IMR-90 (cell line): ENCODE data around the gene ARHGEF10L. TPM values are rescaled to one million over a fixed set of nuclear protein-coding genes. Genes with fewer than 3 reads are reported as not detected.

Experiments
- ATAC-seq: fragments of 200-7000 bp; cut with Tn5 transposase; 2 replicates; pipeline ENCODE4 v1.9.1; 2020; ENCODE audit warnings: low read depth, mild to moderate bottlenecking, moderate library complexity
- BruUV-seq: library from RNA; stranded (reverse); fragments of 400-500 nt; replicated peaks from 2 replicates; lab custom pipeline; 2021; lab: Mats Ljungman, UMichigan
- CTCF ChIA-PET: fragments of 300-600 bp; formaldehyde crosslinking; extraction: SDS; loops from one replicate; lab custom pipeline; 2021; ENCODE audit warnings: antibody characterized with exemption; lab: Yijun Ruan, JAX
- POLR2A ChIA-PET: fragments of 300-600 bp; sonication (Branson Sonifier 250); formaldehyde crosslinking; loops from one replicate; lab custom pipeline; 2022; ENCODE audit warnings: antibody characterized with exemption; ENCODE audit not compliant: unreplicated experiment; lab: Charles Lee
- DNase-seq: peaks from one replicate; pipeline ENCODE4 v3.0.0; 2013
- H2AFZ ChIP-seq: replicated peaks from 2 replicates; pipeline ENCODE3; 2013; ENCODE audit warnings: low read length, mild to moderate bottlenecking; ENCODE audit not compliant: poor library complexity
- H2AK5ac ChIP-seq: 2 replicates; pipeline ENCODE4 v1.6.1; 2013; ENCODE audit warnings: low read depth, low read length, inconsistent platforms
- H2AK9ac ChIP-seq: replicated peaks from 2 replicates; pipeline ENCODE3; 2013; ENCODE audit warnings: mild to moderate bottlenecking, low read depth, low read length, moderate library complexity; ENCODE audit not compliant: poor library complexity
- H2BK120ac ChIP-seq: 2 replicates; pipeline ENCODE4 v1.6.1; 2013; ENCODE audit warnings: low read depth, low read length, inconsistent platforms
- H2BK15ac ChIP-seq: 3 replicates; pipeline ENCODE4 v1.6.1; 2013; ENCODE audit warnings: low read depth, low read length, inconsistent platforms
- H2BK20ac ChIP-seq: 2 replicates; pipeline ENCODE4 v1.6.1; 2013; ENCODE audit warnings: low read depth, mild to moderate bottlenecking, inconsistent platforms, low read length, moderate library complexity
- H2BK5ac ChIP-seq: 2 replicates; pipeline ENCODE4 v1.6.1; 2013; ENCODE audit warnings: mild to moderate bottlenecking, low read depth, low read length, inconsistent platforms; ENCODE audit not compliant: poor library complexity, severe bottlenecking
- H3K14ac ChIP-seq: replicated peaks from 2 replicates; pipeline ENCODE4 v1.6.1; 2013; ENCODE audit warnings: low read depth, low read length, inconsistent platforms
- H3K18ac ChIP-seq: 2 replicates; pipeline ENCODE4 v1.6.1; 2013; ENCODE audit warnings: low read depth, low read length, control low read depth
- H3K23ac ChIP-seq: 2 replicates; pipeline ENCODE4 v1.6.1; 2013; ENCODE audit warnings: low read depth, low read length, inconsistent platforms
- H3K27ac ChIP-seq: 2 replicates; pipeline ENCODE4 v1.5.1; 2013; ENCODE audit warnings: mild to moderate bottlenecking, control low read depth, low read length; ENCODE audit not compliant: insufficient read depth
- H3K27me3 ChIP-seq: 2 replicates; pipeline ENCODE4 v1.6.1; 2013; ENCODE audit warnings: low read length; ENCODE audit not compliant: control insufficient read depth, insufficient read depth
- H3K36me3 ChIP-seq: 2 replicates; pipeline ENCODE4 v1.6.1; 2013; ENCODE audit warnings: low read length, mixed read lengths; ENCODE audit not compliant: control insufficient read depth, insufficient read depth
- H3K4ac ChIP-seq: 2 replicates; pipeline ENCODE4 v1.6.1; 2013; ENCODE audit warnings: low read depth, low read length, inconsistent platforms
- H3K4me1 ChIP-seq: 2 replicates; pipeline ENCODE4 v1.6.1; 2013; ENCODE audit warnings: low read length, mixed read lengths; ENCODE audit not compliant: control insufficient read depth, insufficient read depth
- H3K4me2 ChIP-seq: 2 replicates; pipeline ENCODE4 v1.6.1; 2013; ENCODE audit warnings: low read depth, mild to moderate bottlenecking, control low read depth, low read length, moderate library complexity
- H3K4me3 ChIP-seq: 2 replicates; pipeline ENCODE4 v1.5.1; 2013; ENCODE audit warnings: low read depth, mild to moderate bottlenecking, control low read depth, low read length, moderate library complexity; ENCODE audit not compliant: insufficient read depth
- H3K56ac ChIP-seq: 2 replicates; pipeline ENCODE4 v1.6.1; 2013; ENCODE audit warnings: low read length, inconsistent platforms; ENCODE audit not compliant: insufficient read depth; ENCODE audit errors: extremely low read depth
- H3K79me1 ChIP-seq, 2 experiments: 2 replicates each; pipeline ENCODE4 v1.6.1; 2013; ENCODE audit warnings: low read length in 2 of 2, inconsistent platforms in 1 of 2, low read depth in 1 of 2
- H3K9ac ChIP-seq: 2 replicates; pipeline ENCODE4 v1.6.1; 2013; ENCODE audit warnings: low read depth, low read length, control low read depth
- H3K9me1 ChIP-seq: 2 replicates; pipeline ENCODE4 v1.6.1; 2013; ENCODE audit warnings: low read length, inconsistent platforms; ENCODE audit not compliant: insufficient read depth
- H3K9me3 ChIP-seq: 2 replicates; pipeline ENCODE4 v1.6.1; 2013; ENCODE audit warnings: low read length; ENCODE audit not compliant: control insufficient read depth, insufficient read depth
- H4K20me1 ChIP-seq: 2 replicates; pipeline ENCODE4 v1.6.1; 2013; ENCODE audit warnings: low read length, inconsistent platforms; ENCODE audit not compliant: insufficient read depth
- H4K5ac ChIP-seq: 2 replicates; pipeline ENCODE4 v1.6.1; 2013; ENCODE audit warnings: mild to moderate bottlenecking, low read depth, low read length, control low read depth
- H4K8ac ChIP-seq, 2 experiments: 2 replicates each; pipeline ENCODE4 v1.6.1; 2013; ENCODE audit warnings: low read depth in 2 of 2, low read length in 2 of 2, control low read depth in 1 of 2, inconsistent platforms in 1 of 2
- H4K91ac ChIP-seq: 2 replicates; pipeline ENCODE4 v1.6.1; 2013; ENCODE audit warnings: low read depth, low read length, inconsistent platforms; ENCODE audit not compliant: insufficient read depth
- MAFK ChIP-seq: IDR thresholded peaks from 2 replicates; pipeline ENCODE4 v1.6.1; 2012; ENCODE audit warnings: low read depth, low read length, improper control_type of control experiment
- RAD21 ChIP-seq: IDR thresholded peaks from 2 replicates; pipeline ENCODE4 v1.6.1; 2012; ENCODE audit warnings: low read length, improper control_type of control experiment
- RCOR1 ChIP-seq: IDR thresholded peaks from 2 replicates; pipeline ENCODE4 v1.6.1; 2012; ENCODE audit warnings: mild to moderate bottlenecking, low read length, improper control_type of control experiment; ENCODE audit not compliant: insufficient replicate concordance
- RFX5 ChIP-seq: IDR thresholded peaks from 2 replicates; pipeline ENCODE4 v1.8.0; 2012; ENCODE audit warnings: low read depth, mild to moderate bottlenecking, low read length, moderate library complexity
- WGBS, 2 experiments: methylation state at CpG; one replicate each; pipeline versions ENCODE4 v1.1.5 to v1.1.7; 2013; ENCODE audit warnings: missing lambda C conversion rate in 2 of 2; ENCODE audit not compliant: insufficient read length in 1 of 2; ENCODE audit errors: extremely low coverage in 2 of 2; 5-methylcytosine and 5-hydroxymethylcytosine counted together
- dilution Hi-C: fragments of 300-500 bp; cut with HindIII; formaldehyde crosslinking; loops from one replicate; pipeline ENCODE4 v1.14.3; 2018; ENCODE audit warnings: low sequenced_read_pairs; ENCODE audit not compliant: unreplicated experiment
- in situ Hi-C: fragments of 300-500 bp; cut with MboI; formaldehyde crosslinking; loops from 3 replicates; pipeline ENCODE4 v1.14.3; 2019; ENCODE audit warnings: low sequenced_read_pairs, inconsistent platforms, mixed read lengths
- intact Hi-C: fragments of 100-400 bp; cut with micrococcal nuclease; formaldehyde crosslinking; loops from 2 replicates; pipeline ENCODE4 v1.10.0; 2022
- polyA plus RNA-seq, 3 experiments: library from polyadenylated mRNA; depleted of rRNA; stranded (reverse); fragments of >200 nt; gene quantifications; 2 replicates each; pipeline ENCODE4 v1.2.3, GENCODE V29; 2012; ENCODE audit warnings: low replicate concordance in 1 of 3
- total RNA-seq: library from RNA; depleted of rRNA; stranded (reverse); fragments of >200 nt; gene quantifications from 2 replicates; pipeline ENCODE4 v1.2.3, GENCODE V29; 2012
- TF ChIP-seq, protein P1 (sequence below): fragments of 150-350 bp; IDR thresholded peaks from 2 replicates; pipeline ENCODE4 v1.6.1; 2017; ENCODE audit warnings: mild to moderate bottlenecking, antibody characterized with exemption, low read length, low read depth
- TF ChIP-seq, protein P2 (sequence below): fragments of 150-350 bp; IDR thresholded peaks from 2 replicates; pipeline ENCODE4 v1.6.1; 2016; ENCODE audit warnings: low read depth, mild to moderate bottlenecking, low read length, moderate library complexity, borderline replicate concordance

Gene ARHGEF10L
- total and polyA plus RNA-seq, 2 of the 4 experiments (the other 2 are of a cell fraction), result 4.8 to 12.4 TPM

DNA sequence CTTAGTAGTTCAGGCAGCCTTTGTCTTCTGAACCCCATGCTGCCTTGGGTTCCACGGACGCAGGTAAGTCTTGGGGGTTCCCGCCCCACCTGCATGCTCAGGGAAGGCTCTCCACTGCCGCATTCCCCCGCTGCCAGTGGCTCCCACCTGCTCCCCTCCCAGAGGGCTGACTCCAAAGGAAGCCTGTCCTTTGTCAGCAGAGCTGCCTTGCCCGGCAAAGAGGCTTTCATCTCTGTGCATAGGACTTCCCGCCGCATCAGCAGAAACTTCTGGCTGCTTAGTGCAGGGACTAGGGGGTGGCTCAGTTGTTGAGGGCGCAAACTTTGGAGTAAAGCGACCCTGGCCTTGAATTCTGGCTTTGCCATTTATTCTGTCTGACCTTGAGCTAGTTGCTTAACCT, 190.4 kb downstream of the ARHGEF10L start:
- CTCF ChIA-PET, result no interaction called here
- Histone ChIP-seq H2BK20ac (no peak overlapping the region), H4K5ac (no peak overlapping the region), H4K8ac (no peak overlapping the region), H3K14ac (no peak overlapping the region), H4K20me1 (no peaks in the 10 kb centered on the region), H3K56ac (no peak overlapping the region), H3K4me1 (no peaks in the 10 kb centered on the region), H3K4ac (no peak overlapping the region), H4K91ac (no peak overlapping the region), H3K18ac (no peak overlapping the region), H2AFZ (no peak overlapping the region), H3K79me1 (no peaks in the 10 kb centered on the region), H3K4me3 (no peak overlapping the region), H3K4me2 (no peak overlapping the region), H2BK15ac (no peak overlapping the region), H2AK9ac (no peak overlapping the region), H3K27ac (no peak overlapping the region), H3K23ac (no peak overlapping the region), H2BK5ac (no peak overlapping the region), H2BK120ac (no peak overlapping the region), H3K9ac (no peak overlapping the region), H3K9me3 (no peaks in the 10 kb centered on the region; the same call in 1 of the 2 replicates), H3K27me3 (peaks cover 14% of the 10 kb centered on the region), H2AK5ac (no peak overlapping the region), H3K36me3 (no peaks in the 10 kb centered on the region), H3K9me1 (no peaks in the 10 kb centered on the region)
- in situ Hi-C loops, result no loop called here
- TF ChIP-seq, protein P1, sequence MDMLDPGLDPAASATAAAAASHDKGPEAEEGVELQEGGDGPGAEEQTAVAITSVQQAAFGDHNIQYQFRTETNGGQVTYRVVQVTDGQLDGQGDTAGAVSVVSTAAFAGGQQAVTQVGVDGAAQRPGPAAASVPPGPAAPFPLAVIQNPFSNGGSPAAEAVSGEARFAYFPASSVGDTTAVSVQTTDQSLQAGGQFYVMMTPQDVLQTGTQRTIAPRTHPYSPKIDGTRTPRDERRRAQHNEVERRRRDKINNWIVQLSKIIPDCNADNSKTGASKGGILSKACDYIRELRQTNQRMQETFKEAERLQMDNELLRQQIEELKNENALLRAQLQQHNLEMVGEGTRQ, result no peak
- TF ChIP-seq RCOR1 (no peak), MAFK (peak; percentile 28; the same call in 1 of the 2 replicates), RFX5 (no peak), RAD21 (no peak)
- TF ChIP-seq, protein P2, sequence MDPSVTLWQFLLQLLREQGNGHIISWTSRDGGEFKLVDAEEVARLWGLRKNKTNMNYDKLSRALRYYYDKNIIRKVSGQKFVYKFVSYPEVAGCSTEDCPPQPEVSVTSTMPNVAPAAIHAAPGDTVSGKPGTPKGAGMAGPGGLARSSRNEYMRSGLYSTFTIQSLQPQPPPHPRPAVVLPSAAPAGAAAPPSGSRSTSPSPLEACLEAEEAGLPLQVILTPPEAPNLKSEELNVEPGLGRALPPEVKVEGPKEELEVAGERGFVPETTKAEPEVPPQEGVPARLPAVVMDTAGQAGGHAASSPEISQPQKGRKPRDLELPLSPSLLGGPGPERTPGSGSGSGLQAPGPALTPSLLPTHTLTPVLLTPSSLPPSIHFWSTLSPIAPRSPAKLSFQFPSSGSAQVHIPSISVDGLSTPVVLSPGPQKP, result no peak
- intact Hi-C loops, result no loop called here
- POLR2A ChIA-PET, result no interaction called here
- DNase-seq (no peak), ATAC-seq (no peak)
- dilution Hi-C loops, result no loop called here
- no TSS peak for BruUV-seq
- WGBS, 2 experiments, result 63% methylated on average over 6 of the region's 10 CpGs; no CpG with 5 or more reads in 1 of the 2 experiments
